Trophoblast cell (in vitro differentiated cells and primary cell): ENCODE results near the gene MAP4K5.

ENCODE experiments used
- DNase-seq, 2 donors: peaks; one replicate each; pipeline ENCODE4 v3.0.0-alpha.2; 2016
- H2AFZ ChIP-seq: 2 replicates; pipeline ENCODE4 v1.6.1; 2013; ENCODE audit warnings: low read length, moderate library complexity, mild to moderate bottlenecking; ENCODE audit not compliant: insufficient read depth, poor library complexity
- H2AK5ac ChIP-seq: 2 replicates; pipeline ENCODE4 v1.6.1; 2013; ENCODE audit warnings: mild to moderate bottlenecking, low read length
- H2BK120ac ChIP-seq: 2 replicates; pipeline ENCODE4 v1.6.1; 2013; ENCODE audit warnings: low read length, mild to moderate bottlenecking, moderate library complexity; ENCODE audit not compliant: insufficient read depth, poor library complexity
- H2BK12ac ChIP-seq: 2 replicates; pipeline ENCODE4 v1.6.1; 2013; ENCODE audit warnings: mild to moderate bottlenecking, low read length, moderate library complexity
- H2BK5ac ChIP-seq: 2 replicates; pipeline ENCODE4 v1.6.1; 2013; ENCODE audit warnings: low read length, low read depth, moderate library complexity, mild to moderate bottlenecking; ENCODE audit not compliant: poor library complexity
- H3K14ac ChIP-seq: 2 replicates; pipeline ENCODE4 v1.6.1; 2013; ENCODE audit warnings: mild to moderate bottlenecking, low read length
- H3K18ac ChIP-seq: 2 replicates; pipeline ENCODE4 v1.6.1; 2013; ENCODE audit warnings: mild to moderate bottlenecking, low read length
- H3K23ac ChIP-seq: 2 replicates; pipeline ENCODE4 v1.6.1; 2013; ENCODE audit warnings: low read length
- H3K27ac ChIP-seq: 2 replicates; pipeline ENCODE4 v1.5.1; 2013; ENCODE audit warnings: low read depth, mild to moderate bottlenecking, inconsistent platforms, low read length, moderate library complexity
- H3K27me3 ChIP-seq: 2 replicates; pipeline ENCODE4 v1.6.1; 2013; ENCODE audit warnings: inconsistent platforms, mild to moderate bottlenecking, low read length, moderate library complexity; ENCODE audit not compliant: insufficient read depth
- H3K36me3 ChIP-seq, 2 experiments: 1 replicate in 1 of 2; 2 replicates in 1 of 2; pipeline ENCODE4 v1.6.1; 2013; ENCODE audit warnings: low read length in 2 of 2, mild to moderate bottlenecking in 2 of 2, moderate library complexity in 1 of 2; ENCODE audit not compliant: insufficient read depth in 2 of 2, control insufficient read depth in 1 of 2
- H3K4ac ChIP-seq: 2 replicates; pipeline ENCODE4 v1.6.1; 2013; ENCODE audit warnings: low read depth, mild to moderate bottlenecking, low read length, moderate library complexity
- H3K4me1 ChIP-seq, 2 experiments: 1 replicate in 1 of 2; 2 replicates in 1 of 2; pipeline ENCODE4 v1.6.1; 2013; ENCODE audit warnings: low read length in 2 of 2, mild to moderate bottlenecking in 2 of 2, moderate library complexity in 1 of 2; ENCODE audit not compliant: insufficient read depth in 2 of 2, control insufficient read depth in 1 of 2
- H3K4me2 ChIP-seq: 2 replicates; pipeline ENCODE4 v1.6.1; 2013; ENCODE audit warnings: inconsistent platforms, mild to moderate bottlenecking, low read length, moderate library complexity
- H3K4me3 ChIP-seq: 2 replicates; pipeline ENCODE4 v1.5.1; 2013; ENCODE audit warnings: mild to moderate bottlenecking, low read depth, low read length, inconsistent platforms
- H3K79me1 ChIP-seq: one replicate; pipeline ENCODE4 v1.6.1; 2013; ENCODE audit warnings: low read length
- H3K79me2 ChIP-seq: 2 replicates; pipeline ENCODE4 v1.6.1; 2013; ENCODE audit warnings: low read length, mild to moderate bottlenecking; ENCODE audit not compliant: control insufficient read depth, insufficient read depth, poor library complexity
- H3K9ac ChIP-seq: 2 replicates; pipeline ENCODE4 v1.6.1; 2013; ENCODE audit warnings: mild to moderate bottlenecking, low read length
- H3K9me3 ChIP-seq: 2 replicates; pipeline ENCODE4 v1.6.1; 2013; ENCODE audit warnings: low read depth, mild to moderate bottlenecking, control low read depth, inconsistent platforms, low read length; ENCODE audit not compliant: insufficient read depth
- H4K12ac ChIP-seq: 2 replicates; pipeline ENCODE4 v1.6.1; 2013; ENCODE audit warnings: low read depth, mild to moderate bottlenecking, low read length, moderate library complexity
- H4K8ac ChIP-seq: 2 replicates; pipeline ENCODE4 v1.6.1; 2013; ENCODE audit warnings: low read depth, mild to moderate bottlenecking, low read length, moderate library complexity
- H4K91ac ChIP-seq: one replicate; pipeline ENCODE4 v1.6.1; 2013; ENCODE audit warnings: low read depth, mild to moderate bottlenecking, low read length, moderate library complexity
- WGBS: extraction: QIAGEN DNeasy Blood & Tissue Kit; methylation state at CpG from one replicate; pipeline ENCODE4 v1.1.7; 2013; ENCODE audit warnings: missing lambda C conversion rate; ENCODE audit not compliant: insufficient read length, insufficient coverage; ENCODE audit errors: extremely low coverage; 5-methylcytosine and 5-hydroxymethylcytosine counted together

The MAP4K5 gene

GRCh38 chr14:50400461-50400860 is 131.9 kb downstream of the MAP4K5 start:
- Histone ChIP-seq H3K4me3 (no peak overlapping the region), H3K36me3 (no peaks in the 10 kb centered on the region), H3K4ac (no peak overlapping the region), H3K14ac (no peak overlapping the region), H4K12ac (no peak overlapping the region), H3K27ac (no peak overlapping the region), H3K4me1 (peaks cover 0 to 8% of the 10 kb centered on the region in 2 experiments), H2BK5ac (no peak overlapping the region), H2AK5ac (no peak overlapping the region), H2AFZ (no peak overlapping the region), H3K18ac (no peak overlapping the region), H2BK12ac (no peak overlapping the region), H2BK120ac (no peak overlapping the region), H3K79me2 (no peaks in the 10 kb centered on the region), H4K91ac (no peak overlapping the region), H3K4me2 (no peak overlapping the region), H3K9ac (no peak overlapping the region), H3K23ac (no peak overlapping the region), H4K8ac (no peak overlapping the region), H3K27me3 (no peaks in the 10 kb centered on the region), H3K9me3 (no peaks in the 10 kb centered on the region), H3K79me1 (no peaks in the 10 kb centered on the region)
- DNase-seq = no peak
- no CpG with 5 or more reads among the region's 2 CpGs for WGBS

- Histone ChIP-seq H2AK5ac (no peak overlapping the region), H3K14ac (no peak overlapping the region), H3K79me1 (no peaks in the 10 kb centered on the region), H3K4me2 (no peak overlapping the region), H3K79me2 (no peaks in the 10 kb centered on the region), H2BK12ac (no peak overlapping the region), H3K4ac (no peak overlapping the region), H3K4me1 (peaks cover 0 to 8% of the 10 kb centered on the region in 2 experiments), H4K8ac (no peak overlapping the region), H3K18ac (no peak overlapping the region), H4K12ac (no peak overlapping the region), H3K27me3 (no peaks in the 10 kb centered on the region), H4K91ac (no peak overlapping the region), H3K9me3 (no peaks in the 10 kb centered on the region), H3K23ac (no peak overlapping the region), H3K27ac (no peak overlapping the region), H3K36me3 (no peaks in the 10 kb centered on the region), H2AFZ (no peak overlapping the region), H2BK120ac (no peak overlapping the region), H2BK5ac (no peak overlapping the region), H3K9ac (no peak overlapping the region), H3K4me3 (no peak overlapping the region)
- no CpG with 5 or more reads among the region's 6 CpGs for WGBS
- DNase-seq = no peak
Measured at GRCh38 chr14:50399251-50400032, 132.9 kb downstream of the MAP4K5 start.

GRCh38 chr14:50398189-50398580 is 134.2 kb downstream of the MAP4K5 start:
- no CpG with 5 or more reads among the region's 2 CpGs for WGBS
- Histone ChIP-seq H3K36me3 (no peaks in the 10 kb centered on the region), H3K79me1 (no peaks in the 10 kb centered on the region)

GRCh38 chr14:50397390-50398188 is 134.8 kb downstream of the MAP4K5 start:
- Histone ChIP-seq H3K79me1 (no peaks in the 10 kb centered on the region), H3K4ac (no peak overlapping the region), H3K36me3 (no peaks in the 10 kb centered on the region), H2BK120ac (no peak overlapping the region), H4K12ac (no peak overlapping the region), H3K4me3 (no peak overlapping the region), H3K4me1 (peaks cover 0 to 6% of the 10 kb centered on the region in 2 experiments), H2BK5ac (no peak overlapping the region), H3K9ac (no peak overlapping the region), H3K4me2 (peak overlapping the region; percentile 96), H3K27me3 (no peaks in the 10 kb centered on the region), H4K8ac (no peak overlapping the region), H3K27ac (no peak overlapping the region), H2AFZ (peak overlapping the region; percentile 38), H3K23ac (peak overlapping the region; percentile 62), H3K79me2 (no peaks in the 10 kb centered on the region), H3K9me3 (no peaks in the 10 kb centered on the region), H3K18ac (no peak overlapping the region), H2AK5ac (no peak overlapping the region), H2BK12ac (no peak overlapping the region), H4K91ac (no peak overlapping the region), H3K14ac (no peak overlapping the region)
- no CpG with 5 or more reads among the region's 9 CpGs for WGBS
- DNase-seq = peak in 1 of 2 donors; percentile 11

More at GRCh38 chr14:50398189-50398580, 134.2 kb downstream of the MAP4K5 start:
- H2AK5ac ChIP-seq = no peak overlapping the region
- no peak overlapping the region for H3K9ac ChIP-seq
- no peak overlapping the region for H4K12ac ChIP-seq
- no peak overlapping the region for H3K4me3 ChIP-seq
- H2BK5ac ChIP-seq = no peak overlapping the region
- DNase-seq = no peak
- no peak overlapping the region for H2BK12ac ChIP-seq
- H4K91ac ChIP-seq = no peak overlapping the region
- peaks cover 0 to 6% of the 10 kb centered on the region in 2 experiments for H3K4me1 ChIP-seq
- no peak overlapping the region for H3K27ac ChIP-seq
- H3K27me3 ChIP-seq = no peaks in the 10 kb centered on the region
- no peak overlapping the region for H3K4ac ChIP-seq
- no peaks in the 10 kb centered on the region for H3K9me3 ChIP-seq
- no peak overlapping the region for H3K18ac ChIP-seq
- H4K8ac ChIP-seq = no peak overlapping the region
- H3K23ac ChIP-seq = no peak overlapping the region
- H2AFZ ChIP-seq = no peak overlapping the region
- H3K14ac ChIP-seq = no peak overlapping the region
- no peak overlapping the region for H3K4me2 ChIP-seq
- no peaks in the 10 kb centered on the region for H3K79me2 ChIP-seq
- no peak overlapping the region for H2BK120ac ChIP-seq
